ENCODE results near the gene MPPED1.

DNA sequence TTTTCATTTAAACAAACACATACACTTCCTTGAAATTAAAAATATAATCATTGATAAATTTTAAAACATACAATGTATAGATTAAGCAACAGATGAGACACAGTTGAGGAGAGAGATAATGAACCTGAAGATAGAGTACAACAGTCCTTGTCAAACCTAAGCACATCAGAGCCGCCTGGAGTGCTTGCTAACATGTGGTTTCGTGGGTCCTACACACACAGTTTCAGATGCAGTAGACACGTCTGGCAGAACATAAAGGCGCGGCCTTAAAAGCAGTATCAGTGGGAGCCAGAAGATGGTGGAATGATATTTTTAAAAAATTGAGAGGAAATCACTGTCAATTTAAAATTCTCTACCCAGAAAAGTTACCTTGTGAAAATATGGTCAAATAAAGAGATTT is 134.4 kb downstream of the MPPED1 start:
- TF ChIP-seq, protein P1, sequence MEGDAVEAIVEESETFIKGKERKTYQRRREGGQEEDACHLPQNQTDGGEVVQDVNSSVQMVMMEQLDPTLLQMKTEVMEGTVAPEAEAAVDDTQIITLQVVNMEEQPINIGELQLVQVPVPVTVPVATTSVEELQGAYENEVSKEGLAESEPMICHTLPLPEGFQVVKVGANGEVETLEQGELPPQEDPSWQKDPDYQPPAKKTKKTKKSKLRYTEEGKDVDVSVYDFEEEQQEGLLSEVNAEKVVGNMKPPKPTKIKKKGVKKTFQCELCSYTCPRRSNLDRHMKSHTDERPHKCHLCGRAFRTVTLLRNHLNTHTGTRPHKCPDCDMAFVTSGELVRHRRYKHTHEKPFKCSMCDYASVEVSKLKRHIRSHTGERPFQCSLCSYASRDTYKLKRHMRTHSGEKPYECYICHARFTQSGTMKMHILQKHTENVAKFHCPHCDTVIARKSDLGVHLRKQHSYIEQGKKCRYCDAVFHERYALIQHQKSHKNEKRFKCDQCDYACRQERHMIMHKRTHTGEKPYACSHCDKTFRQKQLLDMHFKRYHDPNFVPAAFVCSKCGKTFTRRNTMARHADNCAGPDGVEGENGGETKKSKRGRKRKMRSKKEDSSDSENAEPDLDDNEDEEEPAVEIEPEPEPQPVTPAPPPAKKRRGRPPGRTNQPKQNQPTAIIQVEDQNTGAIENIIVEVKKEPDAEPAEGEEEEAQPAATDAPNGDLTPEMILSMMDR (IDR thresholded peaks at IDR 0.05; ENCODE audit: borderline replicate concordance, extremely low read depth, low read length, poor library complexity, severe bottlenecking), result no peak
- no peak for TF ChIP-seq EZH2 (IDR thresholded peaks at IDR 0.05; ENCODE audit: borderline replicate concordance, low read depth, low read length, severe bottlenecking)
